Astrocyte of the cerebellum (primary cell): ENCODE measurements around the gene TSPAN33.

Experiments used
- DNase-seq: peaks from one replicate; pipeline ENCODE4 v3.0.0-alpha.2; 2011; ENCODE audit warnings: low read depth
- H3K4me3 ChIP-seq: 2 replicates; pipeline ENCODE4 v1.5.1; 2011; ENCODE audit warnings: mild to moderate bottlenecking, low read depth, low read length, moderate library complexity
- in situ Hi-C: cut with HindIII; loops from 2 replicates; pipeline ENCODE4 v1.10.0; 2017; ENCODE audit warnings: low sequenced_read_pairs
- TF ChIP-seq, protein P1 (sequence below): IDR thresholded peaks from 2 replicates; pipeline ENCODE4 v1.5.1; 2012; ENCODE audit warnings: low read length, low read depth, moderate library complexity, mild to moderate bottlenecking; ENCODE audit errors: missing control alignments

The TSPAN33 gene

GRCh38 chr7:129149511-129149910 lies 5.0 kb downstream of the TSPAN33 start:
- H3K4me3 ChIP-seq: no peak overlapping the region
- no peak for DNase-seq
- TF ChIP-seq, protein P1, sequence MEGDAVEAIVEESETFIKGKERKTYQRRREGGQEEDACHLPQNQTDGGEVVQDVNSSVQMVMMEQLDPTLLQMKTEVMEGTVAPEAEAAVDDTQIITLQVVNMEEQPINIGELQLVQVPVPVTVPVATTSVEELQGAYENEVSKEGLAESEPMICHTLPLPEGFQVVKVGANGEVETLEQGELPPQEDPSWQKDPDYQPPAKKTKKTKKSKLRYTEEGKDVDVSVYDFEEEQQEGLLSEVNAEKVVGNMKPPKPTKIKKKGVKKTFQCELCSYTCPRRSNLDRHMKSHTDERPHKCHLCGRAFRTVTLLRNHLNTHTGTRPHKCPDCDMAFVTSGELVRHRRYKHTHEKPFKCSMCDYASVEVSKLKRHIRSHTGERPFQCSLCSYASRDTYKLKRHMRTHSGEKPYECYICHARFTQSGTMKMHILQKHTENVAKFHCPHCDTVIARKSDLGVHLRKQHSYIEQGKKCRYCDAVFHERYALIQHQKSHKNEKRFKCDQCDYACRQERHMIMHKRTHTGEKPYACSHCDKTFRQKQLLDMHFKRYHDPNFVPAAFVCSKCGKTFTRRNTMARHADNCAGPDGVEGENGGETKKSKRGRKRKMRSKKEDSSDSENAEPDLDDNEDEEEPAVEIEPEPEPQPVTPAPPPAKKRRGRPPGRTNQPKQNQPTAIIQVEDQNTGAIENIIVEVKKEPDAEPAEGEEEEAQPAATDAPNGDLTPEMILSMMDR: no peak
- in situ Hi-C loops: no loop called here

- H3K4me3 ChIP-seq: no peak overlapping the region
- no peak for DNase-seq
- in situ Hi-C loops: no loop called here
- TF ChIP-seq, protein P1: no peak
These were observed 5.9 kb downstream of the TSPAN33 start for GRCh38 chr7:129150199-129150996.

- TF ChIP-seq, protein P1: no peak
- no peak overlapping the region for H3K4me3 ChIP-seq
- DNase-seq: no peak
- in situ Hi-C loops: no loop called here
These were observed 13.1 kb downstream of the TSPAN33 start for GRCh38 chr7:129157651-129158050.

- TF ChIP-seq, protein P1: no peak
These were observed 15.0 kb downstream of the TSPAN33 start for GRCh38 chr7:129159539-129159938.

GRCh38 chr7:129160161-129160905 lies 15.8 kb downstream of the TSPAN33 start:
- DNase-seq: no peak
- in situ Hi-C loops: no loop called here
- no peak overlapping the region for H3K4me3 ChIP-seq
- TF ChIP-seq, protein P1: no peak

More at GRCh38 chr7:129159539-129159938, 15.0 kb downstream of the TSPAN33 start:
- in situ Hi-C loops: no loop called here
- no peak overlapping the region for H3K4me3 ChIP-seq
- no peak for DNase-seq

- TF ChIP-seq, protein P1: no peak
- no peak overlapping the region for H3K4me3 ChIP-seq
- in situ Hi-C loops: no loop called here
- no peak for DNase-seq
These were observed 17.2 kb downstream of the TSPAN33 start for GRCh38 chr7:129161524-129162225.
